Activated CD4-positive, alpha-beta memory T cell treated with anti-CD3 and anti-CD28 coated beads for 36 hours (primary cell): Measurements from ENCODE around the gene TECTA. TPM values are rescaled to one million over a fixed set of nuclear protein-coding genes. Genes with fewer than 3 reads are reported as not detected.

Experiments used
- CTCF ChIA-PET: fragments of 350-600 bp; sonication (Branson Sonifier 250); formaldehyde crosslinking; loops from one replicate; lab custom pipeline; 2021; ENCODE audit warnings: antibody characterized with exemption, inconsistent platforms; lab: Charles Lee
- POLR2A ChIA-PET: fragments of 350-600 bp; sonication (Branson Sonifier 250); formaldehyde crosslinking; loops from one replicate; lab custom pipeline; 2021; ENCODE audit warnings: antibody characterized with exemption; lab: Charles Lee
- DNase-seq: peaks from one replicate; pipeline ENCODE4 v3.0.0-alpha.2; 2020
- H3K27ac Mint-ChIP-seq: one replicate; pipeline ENCODE4 v1.8.0; 2021; ENCODE audit warnings: mixed read lengths
- H3K27me3 Mint-ChIP-seq: one replicate; pipeline ENCODE4 v1.8.0; 2021; ENCODE audit warnings: mixed read lengths
- H3K36me3 Mint-ChIP-seq: one replicate; pipeline ENCODE4 v1.8.0; 2021; ENCODE audit warnings: mixed read lengths
- H3K4me1 Mint-ChIP-seq: one replicate; pipeline ENCODE4 v1.8.0; 2021; ENCODE audit warnings: low read depth, mixed read lengths
- H3K4me3 Mint-ChIP-seq: one replicate; pipeline ENCODE4 v1.8.0; 2021; ENCODE audit warnings: mild to moderate bottlenecking, mixed read lengths
- H3K9me3 Mint-ChIP-seq: one replicate; pipeline ENCODE4 v1.8.0; 2021; ENCODE audit warnings: mixed read lengths
- intact Hi-C: fragments of 100-400 bp; cut with micrococcal nuclease; formaldehyde crosslinking; loops from one replicate; pipeline ENCODE4 v1.15.1; 2023
- total RNA-seq, 2 experiments: library from RNA; stranded (reverse); gene quantifications; one replicate each; pipeline ENCODE4 v1.2.3, GENCODE V29; 2021

The TECTA gene
- total RNA-seq, 2 experiments from 2014 or later, result 0.17 to 0.19 TPM

GRCh38 chr11:121198491-121198890, 97.4 kb downstream of the TECTA start:
- Mint-ChIP-seq H3K4me1 (peaks cover 3% of the 10 kb centered on the region), H3K4me3 (no peak overlapping the region), H3K9me3 (no peaks in the 10 kb centered on the region), H3K27me3 (peaks cover 16% of the 10 kb centered on the region), H3K36me3 (no peaks in the 10 kb centered on the region), H3K27ac (no peak overlapping the region)
- POLR2A ChIA-PET, result no interaction called here
- CTCF ChIA-PET, result interaction anchor here (0.9 to 1.0 kb wide), 2 partner anchors 32 to 457 kb away, joined by 4 to 5 read pairs; no protein-coding TSS in a partner anchor
- intact Hi-C loops, result loop anchor here (10.0 kb wide), 2 partner anchors 164 to 864 kb away; partner anchors contain the start of gene ARHGEF12
- DNase-seq, result no peak

GRCh38 chr11:121199516-121199915, 98.5 kb downstream of the TECTA start:
- Mint-ChIP-seq H3K27me3 (peaks cover 16% of the 10 kb centered on the region), H3K27ac (no peak overlapping the region), H3K4me3 (no peak overlapping the region), H3K4me1 (peaks cover 3% of the 10 kb centered on the region), H3K9me3 (no peaks in the 10 kb centered on the region), H3K36me3 (no peaks in the 10 kb centered on the region)
- intact Hi-C loops, result loop anchor here (10.0 kb wide), 2 partner anchors 165 to 865 kb away; partner anchors contain the start of gene ARHGEF12
- POLR2A ChIA-PET, result no interaction called here
- DNase-seq, result no peak
- CTCF ChIA-PET, result interaction anchor here (0.9 kb wide), 1 partner anchor 33 kb away, joined by 4 read pairs; no protein-coding TSS in a partner anchor

DNA sequence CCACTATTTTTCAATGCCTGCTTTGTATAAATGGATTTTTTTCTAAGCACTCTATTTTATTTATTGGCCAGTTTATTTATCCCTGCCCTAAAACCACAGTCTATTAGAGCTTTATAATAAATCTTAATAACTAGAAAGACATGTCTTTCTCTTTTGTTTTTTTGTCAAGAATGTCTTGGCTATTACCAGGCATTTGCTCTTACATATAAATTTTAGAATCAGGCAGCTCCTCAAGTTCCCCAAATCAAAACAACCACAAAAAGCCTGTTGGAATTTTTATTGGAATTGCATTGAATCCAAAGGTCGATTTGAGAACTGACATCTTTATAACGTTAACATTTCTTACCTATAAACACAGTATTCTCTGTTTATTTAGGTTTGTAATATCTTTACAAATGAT, 105.8 kb downstream of the TECTA start:
- Mint-ChIP-seq H3K4me3 (no peak overlapping the region), H3K27ac (no peak overlapping the region), H3K36me3 (no peaks in the 10 kb centered on the region), H3K27me3 (peaks cover 14% of the 10 kb centered on the region), H3K4me1 (no peaks in the 10 kb centered on the region), H3K9me3 (no peaks in the 10 kb centered on the region)
- POLR2A ChIA-PET, result no interaction called here
- no peak for DNase-seq
- intact Hi-C loops, result no loop called here
- CTCF ChIA-PET, result interaction anchor here (1.0 kb wide), 1 partner anchor 12 kb away, joined by 3 read pairs; no protein-coding TSS in a partner anchor

DNA sequence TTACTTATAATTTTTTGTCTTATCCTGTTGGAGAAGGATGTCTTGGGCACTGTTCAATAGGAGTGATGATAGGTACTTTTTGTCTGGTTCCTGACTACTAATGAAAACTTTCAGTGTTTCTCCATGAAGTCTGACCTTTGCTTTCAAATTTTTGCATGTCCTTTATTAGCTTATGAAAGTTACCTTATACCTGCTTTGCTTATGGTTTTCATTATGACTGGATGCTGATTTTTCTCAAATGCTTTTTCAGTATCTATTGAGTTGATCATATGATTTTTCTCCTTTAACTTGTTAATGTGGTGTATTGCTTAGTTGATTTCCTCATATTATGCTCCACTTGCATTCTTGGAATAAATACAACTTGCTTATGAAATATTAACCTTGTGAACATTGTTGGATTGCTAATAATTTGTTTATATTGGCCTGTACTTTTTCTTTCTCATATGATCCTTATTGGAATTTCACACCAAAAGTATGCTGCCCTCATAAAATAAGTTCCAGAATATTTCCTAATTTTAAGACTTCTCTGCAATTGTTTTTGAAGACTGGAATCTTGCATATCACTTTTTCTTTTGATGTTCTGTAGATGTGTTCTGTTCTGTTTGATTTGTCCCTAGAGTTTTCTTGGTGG, 106.6 kb downstream of the TECTA start:
- Mint-ChIP-seq H3K27me3 (peaks cover 19% of the 10 kb centered on the region), H3K9me3 (no peaks in the 10 kb centered on the region), H3K4me1 (no peaks in the 10 kb centered on the region), H3K36me3 (no peaks in the 10 kb centered on the region), H3K27ac (no peak overlapping the region), H3K4me3 (no peak overlapping the region)
- intact Hi-C loops, result no loop called here
- ChIA-PET POLR2A (no interaction called here), CTCF (interaction anchor here (1.2 kb wide), 1 partner anchor 12 kb away, joined by 3 read pairs; no protein-coding TSS in a partner anchor)
- DNase-seq, result no peak

DNA sequence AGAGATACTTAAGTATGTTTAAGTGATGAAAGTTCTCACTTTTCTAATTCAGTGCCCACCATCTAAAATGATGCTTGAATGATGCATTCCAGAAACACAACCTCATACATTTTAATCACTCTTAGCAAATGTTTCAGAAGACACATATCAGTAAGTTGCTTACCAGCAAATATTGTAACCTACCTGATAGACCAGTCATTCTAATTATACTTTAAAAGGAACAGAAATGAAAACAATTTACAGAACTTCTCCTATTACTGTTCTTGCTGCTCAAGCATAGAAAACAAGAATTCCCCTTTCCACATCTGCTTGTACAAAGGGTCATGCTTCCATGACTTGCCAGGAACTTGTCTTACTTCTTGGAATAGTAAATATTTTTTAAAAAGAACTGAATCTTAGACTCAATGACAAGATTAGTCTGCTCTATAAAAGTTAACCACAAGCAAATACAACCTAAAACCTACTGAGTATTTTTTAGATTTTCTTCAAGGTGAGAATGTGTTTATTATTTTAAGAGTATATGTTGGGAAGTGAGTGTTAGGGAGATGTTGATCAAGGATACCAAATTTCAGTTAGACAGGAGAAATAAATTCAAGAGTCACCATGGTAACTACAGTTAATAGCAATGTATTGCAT, 109.5 kb downstream of the TECTA start:
- Mint-ChIP-seq H3K27ac (no peak overlapping the region), H3K36me3 (no peaks in the 10 kb centered on the region), H3K27me3 (peaks cover 33% of the 10 kb centered on the region), H3K9me3 (no peaks in the 10 kb centered on the region), H3K4me1 (no peaks in the 10 kb centered on the region), H3K4me3 (no peak overlapping the region)
- ChIA-PET POLR2A (no interaction called here), CTCF (interaction anchor here (1.5 kb wide), 1 partner anchor 16 kb away, joined by 5 read pairs; no protein-coding TSS in a partner anchor)
- intact Hi-C loops, result no loop called here
- no peak for DNase-seq

GRCh38 chr11:121211626-121212025, 110.6 kb downstream of the TECTA start:
- no peak overlapping the region for H3K4me3 Mint-ChIP-seq
- no peak overlapping the region for H3K27ac Mint-ChIP-seq

DNA sequence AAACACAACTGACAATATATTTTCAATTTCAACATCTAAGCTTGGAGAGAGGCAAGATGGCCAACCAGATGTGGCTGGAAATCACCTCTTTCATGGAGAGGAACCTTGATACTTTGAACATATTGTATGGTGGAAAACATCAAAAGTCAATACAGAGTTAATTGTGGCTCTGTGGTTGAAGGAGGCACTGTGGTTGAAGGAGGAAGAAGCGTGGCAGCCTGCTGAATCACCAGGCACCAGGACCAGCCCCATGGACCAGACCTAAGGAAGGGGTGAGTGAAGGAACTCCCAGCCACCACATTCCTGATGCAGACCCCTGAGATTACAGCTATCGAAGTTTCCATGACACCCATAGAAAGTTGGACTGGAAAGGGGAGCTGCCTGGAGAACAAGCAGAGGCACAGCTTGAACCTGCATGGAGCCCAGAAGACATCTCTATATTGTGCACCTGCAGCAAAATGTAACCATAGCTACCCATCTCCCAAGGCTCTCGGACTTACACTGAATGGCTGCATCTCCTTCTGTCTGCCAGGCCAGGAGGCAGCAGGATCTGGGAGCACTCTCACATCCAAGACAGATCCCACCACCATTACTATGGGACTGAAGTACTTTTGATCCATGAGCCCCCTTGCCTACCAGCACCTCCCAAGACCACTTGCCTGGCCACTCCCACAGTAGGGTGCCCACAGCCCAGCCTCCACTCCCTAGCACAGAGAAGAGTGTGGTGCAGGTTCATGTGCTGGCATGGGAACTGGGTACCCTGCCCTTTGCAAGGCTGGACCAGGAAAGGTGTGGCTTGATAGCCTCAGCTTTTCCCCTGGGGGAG, 111.7 kb downstream of the TECTA start:
- peaks cover 31% of the 10 kb centered on the region for H3K27me3 Mint-ChIP-seq
- intact Hi-C loops, result no loop called here
- H3K4me1 Mint-ChIP-seq, result no peaks in the 10 kb centered on the region
- no peaks in the 10 kb centered on the region for H3K36me3 Mint-ChIP-seq
- no peaks in the 10 kb centered on the region for H3K9me3 Mint-ChIP-seq
- CTCF ChIA-PET, result interaction anchor here (0.9 to 1.4 kb wide), 2 partner anchors 18 kb away, joined by 4 read pairs; no protein-coding TSS in a partner anchor
- no peak overlapping the region for H3K27ac Mint-ChIP-seq
- POLR2A ChIA-PET, result no interaction called here
- H3K4me3 Mint-ChIP-seq, result no peak overlapping the region
- no peak for DNase-seq

More at GRCh38 chr11:121211626-121212025, 110.6 kb downstream of the TECTA start:
- Mint-ChIP-seq H3K9me3 (no peaks in the 10 kb centered on the region), H3K36me3 (no peaks in the 10 kb centered on the region), H3K27me3 (peaks cover 29% of the 10 kb centered on the region), H3K4me1 (no peaks in the 10 kb centered on the region)
- POLR2A ChIA-PET, result no interaction called here
- intact Hi-C loops, result no loop called here
- no peak for DNase-seq
- CTCF ChIA-PET, result interaction anchor here (1.4 kb wide), 1 partner anchor 17 kb away, joined by 4 read pairs; no protein-coding TSS in a partner anchor

DNA sequence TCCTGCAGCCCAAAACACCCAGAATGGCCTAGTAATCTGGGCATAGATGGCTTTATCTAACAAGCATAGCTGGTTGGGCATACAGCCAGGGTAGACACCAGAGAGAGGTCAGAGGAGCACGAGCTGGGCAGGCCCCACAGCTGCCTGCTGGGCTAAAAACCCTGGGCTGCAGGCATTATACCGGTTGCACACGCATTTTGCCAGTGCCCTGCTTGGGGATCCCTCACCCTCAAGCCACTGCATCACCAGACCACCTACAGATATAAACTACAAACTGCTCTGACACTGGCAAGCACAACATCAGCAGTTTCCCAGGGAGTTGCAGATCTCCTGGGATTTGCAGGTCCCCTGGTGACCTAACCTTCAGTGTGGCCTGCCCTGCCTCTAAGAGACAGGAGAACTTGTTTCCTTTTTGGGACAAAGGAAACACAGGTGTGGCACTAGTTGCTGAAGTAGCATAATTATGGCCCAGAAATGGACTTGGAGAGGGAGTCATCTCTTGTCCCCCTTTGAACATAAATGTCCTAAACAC, 112.4 kb downstream of the TECTA start:
- H3K4me3 Mint-ChIP-seq, result no peak overlapping the region
- no peak for DNase-seq

GRCh38 chr11:121214861-121215260, 113.8 kb downstream of the TECTA start:
- CTCF ChIA-PET, result no interaction called here
- DNase-seq, result no peak
- H3K27me3 Mint-ChIP-seq, result peaks cover 28% of the 10 kb centered on the region
- intact Hi-C loops, result no loop called here
- no peak overlapping the region for H3K27ac Mint-ChIP-seq
- POLR2A ChIA-PET, result no interaction called here
- H3K36me3 Mint-ChIP-seq, result no peaks in the 10 kb centered on the region
- no peaks in the 10 kb centered on the region for H3K4me1 Mint-ChIP-seq
- H3K4me3 Mint-ChIP-seq, result no peak overlapping the region
- H3K9me3 Mint-ChIP-seq, result no peaks in the 10 kb centered on the region

More for the DNA sequence above, 112.4 kb downstream of the TECTA start:
- Mint-ChIP-seq H3K27ac (no peak overlapping the region), H3K27me3 (peaks cover 31% of the 10 kb centered on the region), H3K36me3 (no peaks in the 10 kb centered on the region), H3K9me3 (no peaks in the 10 kb centered on the region), H3K4me1 (no peaks in the 10 kb centered on the region)
- intact Hi-C loops, result no loop called here
- CTCF ChIA-PET, result interaction anchor here (0.9 kb wide), 1 partner anchor 19 kb away, joined by 4 read pairs; no protein-coding TSS in a partner anchor
- POLR2A ChIA-PET, result no interaction called here

DNA sequence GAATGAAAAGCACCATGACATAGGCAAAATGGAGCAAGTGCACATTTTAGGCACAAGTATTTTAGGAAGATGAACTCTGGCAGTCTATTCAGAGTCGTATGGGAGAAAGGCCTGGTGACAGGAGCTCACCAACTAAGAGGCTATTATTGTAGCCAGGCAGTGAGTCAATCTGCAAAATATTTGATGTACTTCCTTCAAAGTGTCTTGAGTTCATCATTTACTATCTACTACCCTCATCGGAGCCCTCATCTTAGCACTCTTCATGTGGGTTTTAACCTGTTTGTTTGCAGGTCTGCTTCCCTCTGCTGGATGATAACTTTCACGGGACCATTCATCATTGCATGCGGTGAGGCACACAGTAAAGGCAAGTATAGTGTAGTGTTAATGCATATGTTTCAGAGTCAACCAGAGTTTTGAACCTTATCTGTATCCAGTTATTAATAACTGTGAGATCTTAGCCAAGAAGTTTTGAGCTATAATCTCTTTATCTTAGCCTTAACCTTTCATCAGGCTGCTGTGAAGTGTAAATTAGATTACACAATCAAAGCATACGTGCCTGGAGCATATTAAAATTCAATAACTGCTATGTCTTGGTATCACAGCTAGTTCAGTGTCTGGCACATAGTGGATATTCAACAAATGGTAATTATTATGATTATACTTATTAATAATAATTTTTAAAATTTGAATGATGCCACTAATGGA, 120.6 kb downstream of the TECTA start:
- Mint-ChIP-seq H3K27me3 (peaks cover 11% of the 10 kb centered on the region), H3K36me3 (no peaks in the 10 kb centered on the region), H3K4me3 (no peak overlapping the region), H3K27ac (no peak overlapping the region), H3K4me1 (no peaks in the 10 kb centered on the region), H3K9me3 (no peaks in the 10 kb centered on the region)
- ChIA-PET POLR2A (no interaction called here), CTCF (interaction anchor here (0.7 to 1.4 kb wide), 2 partner anchors 27 to 129 kb away, joined by 3 to 4 read pairs; no protein-coding TSS in a partner anchor)
- no peak for DNase-seq
- intact Hi-C loops, result no loop called here

- Mint-ChIP-seq H3K4me3 (no peak overlapping the region), H3K9me3 (no peaks in the 10 kb centered on the region)
These were observed 122.1 kb downstream of the TECTA start for GRCh38 chr11:121223161-121223560.

More at GRCh38 chr11:121223161-121223560, 122.1 kb downstream of the TECTA start:
- no peaks in the 10 kb centered on the region for H3K4me1 Mint-ChIP-seq
- peaks cover 14% of the 10 kb centered on the region for H3K27me3 Mint-ChIP-seq
- POLR2A ChIA-PET, result no interaction called here
- no peaks in the 10 kb centered on the region for H3K36me3 Mint-ChIP-seq
- H3K27ac Mint-ChIP-seq, result no peak overlapping the region
- CTCF ChIA-PET, result no interaction called here
- intact Hi-C loops, result no loop called here
- DNase-seq, result no peak
